GM18867 (cell line): ENCODE results near the gene ANKRD2.
"Not testable (repeated sequence)": the region's sequence is repeated elsewhere in the genome, so short reads cannot be mapped to it uniquely, and the experiment has no call there.

Source experiments
- ATAC-seq: cut with Tn5 transposase; IDR thresholded peaks from one replicate; pipeline ENCODE4 v1.9.1; 2021; ENCODE audit warnings: mild to moderate bottlenecking, moderate library complexity; ENCODE audit not compliant: unreplicated experiment

Gene ANKRD2

DNA sequence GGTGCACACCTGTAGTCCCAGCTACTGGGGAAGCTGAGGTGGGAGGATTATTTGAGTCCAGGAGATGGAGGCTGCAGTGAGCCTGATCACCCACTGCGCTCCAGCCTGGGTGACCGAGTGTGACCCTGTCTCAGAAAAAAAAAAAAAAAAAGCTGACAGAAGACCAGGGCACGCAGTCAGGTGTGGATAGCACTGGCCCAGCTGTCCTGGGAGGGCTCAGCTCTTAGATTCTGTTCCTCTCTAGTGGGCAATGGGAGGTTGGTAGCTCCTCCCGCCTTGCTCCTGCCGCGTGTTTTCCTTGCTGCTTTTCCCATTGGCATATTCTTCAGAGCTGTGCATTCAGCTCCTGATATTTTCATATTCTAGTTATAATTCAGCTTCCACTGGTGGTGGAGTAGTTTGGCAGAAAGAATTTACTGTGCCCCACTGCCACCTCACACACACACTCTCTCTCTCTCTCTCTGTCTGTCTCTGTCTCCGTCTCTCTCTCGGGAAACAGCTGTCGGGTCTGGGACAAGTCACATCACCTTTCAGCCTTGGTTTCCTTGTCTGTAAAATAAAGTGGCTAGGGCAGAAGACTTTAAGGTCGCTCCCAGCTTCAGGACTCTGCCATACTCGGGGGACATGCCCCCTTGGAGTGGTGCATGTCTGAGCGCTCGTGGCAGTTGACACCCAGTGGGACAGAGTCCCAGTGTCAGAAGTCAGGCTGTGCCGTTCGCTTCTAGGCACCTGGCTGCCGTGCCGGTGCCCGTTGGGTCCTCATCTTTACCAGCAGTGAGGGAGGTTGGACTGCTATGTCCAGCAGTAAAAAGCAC, 25.9 kb upstream of the ANKRD2 start:
- ATAC-seq, result no peak

DNA sequence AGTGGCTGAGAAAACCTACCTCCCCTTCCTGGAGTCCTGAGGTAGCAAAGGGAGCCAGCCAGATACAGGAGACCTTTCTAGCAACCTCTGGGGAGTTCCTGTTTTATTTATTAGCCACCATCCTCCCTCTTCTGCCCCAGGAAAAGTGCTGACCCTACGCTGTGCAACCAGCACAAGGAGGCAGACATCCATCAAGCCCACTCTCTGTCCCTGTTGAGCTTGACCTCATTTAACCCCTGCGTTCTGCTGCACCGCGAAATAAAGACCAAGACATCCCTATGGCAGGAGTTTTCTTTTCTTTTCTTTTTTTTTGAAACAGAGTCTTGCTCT, 25.3 kb upstream of the ANKRD2 start:
- no peak for ATAC-seq

DNA sequence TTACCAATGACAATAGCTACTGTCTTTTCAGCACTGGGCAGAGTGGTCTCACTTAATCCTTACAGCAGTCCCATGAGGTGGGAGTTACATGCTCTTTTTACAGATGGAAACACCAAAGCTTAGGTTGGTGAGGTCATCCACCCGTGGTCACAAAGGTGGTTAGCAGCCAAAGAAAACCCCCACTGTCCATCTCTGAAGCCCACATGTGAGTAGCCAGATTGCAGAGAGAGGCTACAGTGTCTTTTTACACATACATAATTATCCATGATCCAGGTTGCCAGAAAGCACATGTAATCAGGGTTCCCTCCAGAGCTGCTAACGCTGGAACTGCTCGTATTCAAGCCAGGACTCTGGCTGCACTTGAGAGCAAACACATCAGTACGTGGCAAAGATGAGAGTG, 24.6 kb upstream of the ANKRD2 start:
- ATAC-seq, result no peak

DNA sequence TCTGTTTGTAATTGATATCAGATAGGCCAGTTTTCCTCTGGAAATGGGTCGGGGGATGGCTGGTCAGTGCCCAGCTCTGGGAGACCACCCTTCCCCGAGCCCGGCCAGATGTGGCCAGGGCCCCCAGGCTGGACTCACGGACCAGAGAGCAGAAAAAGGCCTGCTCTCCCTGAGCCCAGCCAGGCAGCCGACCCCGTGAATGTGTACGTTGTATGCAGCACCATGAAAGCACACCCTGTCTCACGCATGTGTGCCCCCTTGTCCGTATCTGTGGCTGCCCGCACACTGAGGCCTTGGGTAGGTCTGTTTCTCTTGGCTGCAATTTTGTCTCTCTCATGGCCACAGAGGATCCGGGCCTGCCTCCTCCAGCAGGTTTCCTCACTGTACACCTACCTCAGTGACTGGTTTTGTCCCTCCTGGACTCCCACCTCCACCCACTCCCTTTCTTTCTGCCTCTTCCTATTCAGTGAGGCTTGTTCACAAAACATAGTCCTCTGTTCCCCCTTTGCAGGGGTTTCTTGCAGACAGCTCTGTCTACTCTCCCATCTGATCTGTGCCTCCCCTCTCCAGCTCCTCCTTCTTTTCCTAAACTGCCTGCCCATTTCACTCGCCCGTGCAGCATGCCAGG, 23.6 kb upstream of the ANKRD2 start:
- ATAC-seq, result no peak

DNA sequence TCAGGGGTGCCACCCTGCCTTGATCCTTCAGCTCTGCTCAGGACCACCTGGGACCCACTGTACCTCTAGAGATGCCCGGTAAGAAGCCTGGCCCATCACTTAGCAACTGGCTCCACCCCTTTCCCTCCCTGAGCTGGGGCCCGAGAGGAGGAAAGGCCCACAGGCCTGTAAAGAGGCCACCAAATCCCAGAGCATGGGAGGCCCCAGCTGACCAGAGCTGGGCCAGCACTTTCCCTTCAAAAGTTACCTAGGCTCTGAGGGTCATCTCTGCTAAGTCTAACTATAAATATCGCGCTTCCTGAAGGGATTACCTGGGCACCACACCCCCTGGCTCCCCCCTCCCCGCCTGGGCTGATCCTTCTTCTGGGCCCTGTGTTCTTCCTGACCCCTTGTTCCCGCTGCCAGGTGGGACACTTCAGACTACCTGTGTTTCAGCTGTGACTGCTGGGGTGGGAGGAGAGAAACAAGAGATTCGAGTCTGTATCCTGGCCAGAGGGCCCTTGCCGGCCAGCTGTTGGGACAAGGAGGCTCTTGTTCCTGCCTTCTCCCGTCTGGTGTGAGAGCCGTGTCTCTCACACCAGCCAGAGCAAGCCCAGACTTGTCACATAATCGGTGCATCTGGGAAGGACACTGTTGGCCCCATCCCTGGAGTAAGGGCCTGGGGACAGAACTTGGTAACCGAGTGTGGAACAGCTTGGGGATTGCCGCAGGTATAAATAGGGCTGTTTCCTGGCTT, 22.8 kb upstream of the ANKRD2 start:
- ATAC-seq, result no peak

DNA sequence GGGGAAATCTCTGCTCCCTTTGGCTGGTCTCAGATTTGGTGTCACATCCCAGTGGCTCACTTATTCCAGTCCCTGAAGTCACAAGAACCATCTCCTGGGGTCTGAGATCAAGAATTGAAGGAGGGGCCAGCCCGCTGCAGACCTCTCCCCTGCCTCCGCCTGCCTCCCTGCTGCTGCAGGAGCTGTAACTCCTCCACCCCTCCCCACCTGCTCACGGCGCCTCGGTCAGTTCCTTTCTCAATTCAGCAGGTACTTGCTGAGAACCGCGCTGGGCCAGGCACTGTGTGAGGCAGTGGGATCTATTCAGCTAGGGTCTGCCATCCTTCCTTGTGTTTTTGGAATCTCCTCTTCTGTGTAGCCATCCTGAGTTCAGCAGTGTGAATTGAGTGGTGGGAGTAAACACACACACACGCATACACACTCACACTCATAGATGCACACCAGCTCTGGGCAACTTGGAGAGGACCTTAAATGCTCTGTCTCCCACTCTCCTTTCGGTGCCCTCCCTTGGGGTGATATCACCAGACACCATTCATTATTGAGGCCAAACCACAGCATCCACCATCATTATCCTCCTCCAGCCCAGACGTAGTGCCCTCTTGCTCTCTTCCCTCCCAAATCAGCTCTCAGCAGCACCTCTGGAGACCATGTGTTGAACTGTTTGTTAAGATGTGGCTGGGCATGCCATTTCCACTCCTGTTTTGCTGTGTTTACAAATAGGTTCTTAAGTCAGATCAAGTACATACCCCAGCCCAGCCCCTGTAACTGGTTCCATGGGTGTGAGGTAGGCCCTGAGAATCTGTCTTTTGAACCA, 22.0 kb upstream of the ANKRD2 start:
- ATAC-seq, result no peak

DNA sequence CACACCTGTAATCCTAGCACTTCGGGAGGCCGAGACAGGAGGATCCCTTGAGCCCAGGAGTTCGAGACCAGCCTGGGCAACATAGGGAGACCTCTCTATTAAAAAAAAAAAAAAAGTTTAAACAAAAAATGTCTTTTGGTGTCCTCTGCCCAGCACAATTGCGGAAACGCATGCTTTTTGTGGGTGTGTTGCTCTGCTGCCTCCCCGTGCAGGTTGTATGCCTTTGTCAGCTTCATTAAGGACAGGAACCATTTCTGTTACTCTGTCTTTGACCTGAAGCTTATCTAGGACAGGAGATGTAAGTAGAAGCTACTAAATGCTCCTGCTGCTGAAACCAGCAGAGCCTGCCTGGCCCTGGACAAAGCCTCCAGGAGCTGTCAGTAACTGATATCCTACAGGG, 21.3 kb upstream of the ANKRD2 start:
- no peak for ATAC-seq

DNA sequence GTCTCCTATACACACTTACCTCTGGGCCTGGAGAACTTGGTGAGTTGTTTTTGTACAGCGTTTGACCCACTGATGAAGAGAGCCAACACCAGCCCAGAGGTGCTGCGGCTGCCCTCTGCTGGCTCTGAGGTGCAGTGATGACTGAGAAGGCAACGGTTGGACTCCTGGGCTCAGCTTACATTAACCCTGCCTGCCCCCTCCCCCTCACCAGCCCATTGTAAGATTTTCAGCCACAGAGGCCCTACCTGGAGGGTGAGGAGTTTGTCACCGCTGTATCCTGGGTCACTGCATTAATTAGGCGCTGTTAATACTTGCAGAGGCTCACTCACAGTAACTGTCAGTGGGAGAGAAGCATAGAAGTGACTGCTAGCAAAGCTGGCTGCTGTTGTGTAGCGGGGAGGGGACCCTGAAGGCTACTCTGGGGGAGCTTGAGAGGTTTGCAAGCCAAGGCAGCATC, 19.0 kb upstream of the ANKRD2 start:
- ATAC-seq, result peak; percentile 79

DNA sequence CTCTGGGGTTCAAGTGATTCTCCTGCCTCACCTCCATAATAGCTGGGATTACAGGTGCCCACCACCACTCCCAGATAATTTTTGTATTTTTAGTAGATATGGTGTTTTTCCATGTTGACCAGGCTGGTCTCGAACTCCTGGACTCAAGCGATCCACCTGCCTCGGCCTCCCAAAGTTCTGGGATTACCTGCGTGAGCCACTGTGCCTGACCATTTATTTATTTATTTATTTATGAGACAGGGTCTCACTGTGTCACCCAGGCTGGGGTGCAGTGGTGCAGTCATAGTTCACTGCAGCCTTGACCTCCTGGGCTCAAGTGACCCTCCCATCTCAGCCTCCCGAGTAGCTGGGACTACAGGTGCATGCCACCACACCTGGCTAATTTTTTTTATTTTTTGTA, 18.2 kb upstream of the ANKRD2 start:
- not testable (repeated sequence) for ATAC-seq

DNA sequence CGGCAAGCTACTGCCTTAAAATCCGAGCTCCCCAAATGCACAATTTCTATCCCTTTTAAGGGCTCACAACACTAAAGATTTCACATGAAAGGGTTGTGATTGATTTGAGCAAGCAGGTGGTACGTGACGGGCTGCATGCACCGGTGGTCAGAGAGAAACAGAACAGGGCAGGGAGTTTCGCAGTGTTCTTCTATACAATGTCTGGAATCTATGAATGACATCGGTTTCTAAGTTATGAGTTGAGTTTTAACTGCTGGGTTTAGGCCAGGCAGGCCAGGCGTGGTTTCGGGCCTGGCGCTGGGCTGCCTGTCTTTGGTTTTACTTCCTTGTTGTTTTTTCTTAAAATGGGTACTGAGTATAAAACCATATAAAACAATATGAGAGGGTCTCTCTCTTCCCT, 17.0 kb upstream of the ANKRD2 start:
- not testable (repeated sequence) for ATAC-seq

DNA sequence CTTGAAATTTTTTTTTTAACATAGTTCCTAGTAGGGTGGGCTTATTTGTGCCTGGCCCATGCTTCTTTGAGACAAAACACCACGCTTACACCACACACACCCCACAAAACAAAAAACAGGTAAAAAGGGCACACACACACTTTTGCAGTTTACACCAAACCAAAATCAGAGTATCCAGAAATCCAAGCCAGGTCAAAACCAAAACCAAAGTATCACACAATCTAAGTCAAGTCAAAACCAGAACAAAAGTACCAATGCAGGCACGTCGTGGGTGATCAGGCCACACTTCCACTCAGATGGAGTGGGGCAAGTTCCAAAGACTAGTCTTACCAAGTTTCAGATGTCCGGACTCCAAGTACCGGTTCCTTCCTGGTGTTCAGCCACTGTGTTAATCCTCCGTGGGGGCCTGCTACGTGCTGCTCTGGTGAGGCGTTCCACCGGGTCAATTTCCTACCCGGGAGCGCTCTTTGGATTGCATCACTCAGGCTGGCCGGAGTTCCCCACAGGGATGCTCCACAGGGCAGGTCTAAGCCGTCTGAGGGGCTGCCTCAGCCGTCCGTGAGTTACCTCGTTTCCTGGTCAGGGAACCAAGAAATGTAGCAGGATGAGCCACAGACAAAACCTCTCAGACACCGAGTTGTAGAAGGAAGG, 11.7 kb upstream of the ANKRD2 start:
- not testable (repeated sequence) for ATAC-seq

DNA sequence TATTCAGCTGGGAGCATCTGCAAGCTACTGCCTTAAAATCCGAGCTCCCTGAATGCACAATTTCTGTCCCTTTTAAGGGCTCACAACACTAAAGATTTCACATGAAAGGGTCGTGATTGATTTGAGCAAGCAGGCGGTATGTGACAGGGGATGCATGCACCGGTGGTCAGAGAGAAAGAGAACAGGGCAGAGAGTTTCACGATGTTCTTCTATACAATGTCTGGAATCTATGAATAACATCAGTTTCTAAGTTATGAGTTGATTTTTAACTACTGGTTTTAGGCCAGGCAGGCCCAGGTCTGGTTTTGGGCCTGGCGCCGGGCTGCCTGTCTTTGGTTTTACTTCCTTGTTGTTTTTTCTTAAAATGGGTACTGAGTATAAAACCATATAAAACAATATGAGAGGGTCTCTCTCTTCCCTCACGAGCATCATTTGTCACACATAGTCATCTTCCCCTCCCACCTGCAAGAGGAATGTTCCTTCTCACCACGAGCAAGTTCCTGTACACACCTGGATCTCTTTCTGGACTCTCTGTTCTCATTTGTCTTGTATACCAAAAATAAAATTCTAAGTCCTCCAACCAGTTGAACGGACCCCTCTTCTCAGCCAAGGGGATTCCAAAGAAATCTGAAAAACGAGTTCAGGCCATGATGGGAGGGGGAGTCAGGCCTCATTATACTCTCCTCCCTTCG, 11.0 kb upstream of the ANKRD2 start:
- ATAC-seq, result not testable (repeated sequence)

DNA sequence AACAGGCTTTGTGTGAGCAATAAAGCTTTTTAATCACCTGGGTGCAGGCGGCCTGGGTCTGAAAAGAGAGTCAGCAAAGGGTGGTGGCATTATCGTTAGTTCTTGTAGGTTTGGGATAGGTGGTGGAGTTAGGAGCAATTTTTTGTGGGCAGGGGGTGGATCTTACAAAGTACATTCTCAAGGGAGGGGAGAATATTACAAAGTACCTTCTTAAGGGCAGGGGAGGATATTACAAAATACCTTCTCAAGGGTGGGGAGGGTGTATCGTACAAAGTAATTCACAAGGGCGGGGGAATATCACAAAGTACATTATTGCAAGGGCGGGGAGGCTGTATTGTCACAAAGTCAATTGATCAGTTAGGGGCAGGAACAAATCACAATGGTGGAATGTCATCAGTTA, 10.2 kb upstream of the ANKRD2 start:
- ATAC-seq, result not testable (repeated sequence)

DNA sequence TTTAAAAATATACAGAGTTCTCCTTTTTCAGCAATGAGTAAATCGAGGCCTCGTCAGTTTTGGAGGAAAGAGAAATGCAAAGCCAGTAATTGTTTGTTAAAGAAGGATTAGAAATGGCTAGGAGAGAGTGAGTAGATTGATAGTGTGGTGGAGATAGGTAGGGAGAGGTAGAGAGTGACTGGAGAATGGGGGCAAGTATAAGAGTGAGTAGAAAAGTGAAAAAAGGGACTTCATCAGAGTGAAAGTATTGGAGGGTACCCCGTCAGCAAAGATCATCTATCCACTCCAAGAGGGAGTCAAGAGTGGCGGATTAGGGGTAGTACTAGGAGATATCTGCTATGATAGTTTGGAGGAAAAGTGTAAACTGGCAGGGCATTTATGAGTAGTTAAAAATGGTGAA, 9.2 kb upstream of the ANKRD2 start:
- no peak for ATAC-seq

DNA sequence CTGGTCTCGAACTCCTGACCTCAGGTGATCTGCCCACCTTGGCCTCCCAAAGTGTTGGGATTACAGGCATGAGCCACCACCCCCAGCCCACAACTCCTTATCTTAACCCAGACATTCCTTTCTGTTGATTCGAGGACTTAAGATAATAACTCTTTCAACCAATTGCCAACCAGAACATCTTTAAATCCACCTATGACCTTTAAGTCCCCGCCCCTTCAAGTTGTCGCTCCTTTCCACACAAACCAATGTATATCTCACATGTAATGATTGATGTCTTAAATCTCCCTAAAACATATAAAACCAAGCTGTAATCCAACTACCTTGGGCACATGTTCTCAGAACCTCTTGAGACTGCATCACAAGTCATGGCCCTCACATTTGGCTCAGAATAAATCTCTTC, 7.8 kb upstream of the ANKRD2 start:
- no peak for ATAC-seq

DNA sequence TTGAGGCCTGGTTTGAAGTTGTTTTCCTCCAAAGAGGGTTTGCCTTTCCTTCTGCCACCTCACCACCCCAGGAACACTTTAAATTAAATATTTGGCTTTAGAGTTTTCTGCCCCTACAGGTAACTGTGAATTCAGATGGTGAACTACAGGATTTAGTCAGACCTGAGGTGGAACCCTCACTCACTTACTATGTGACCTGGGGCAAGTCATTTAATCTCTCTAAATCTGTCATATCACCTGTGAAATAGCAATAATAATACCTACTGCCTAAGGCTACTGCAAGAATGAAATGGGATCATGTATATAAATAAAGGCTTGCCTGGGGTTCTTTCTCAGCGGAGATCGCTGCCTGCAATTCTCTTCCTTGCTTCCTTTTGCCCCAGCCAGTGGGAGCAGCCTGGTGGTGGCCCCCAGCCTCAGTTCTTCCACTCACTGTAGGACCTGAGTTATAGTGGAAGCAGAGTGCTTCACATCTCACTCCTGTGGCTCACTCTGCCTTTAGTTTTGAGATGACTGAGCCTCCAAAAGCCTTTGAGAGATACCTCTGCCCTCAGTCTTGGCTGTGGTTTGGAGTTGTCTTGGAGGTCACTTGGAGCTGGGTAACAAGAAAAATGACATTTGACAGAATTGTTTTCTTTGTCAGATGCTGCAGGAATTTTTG, 6.1 kb upstream of the ANKRD2 start:
- ATAC-seq, result no peak

DNA sequence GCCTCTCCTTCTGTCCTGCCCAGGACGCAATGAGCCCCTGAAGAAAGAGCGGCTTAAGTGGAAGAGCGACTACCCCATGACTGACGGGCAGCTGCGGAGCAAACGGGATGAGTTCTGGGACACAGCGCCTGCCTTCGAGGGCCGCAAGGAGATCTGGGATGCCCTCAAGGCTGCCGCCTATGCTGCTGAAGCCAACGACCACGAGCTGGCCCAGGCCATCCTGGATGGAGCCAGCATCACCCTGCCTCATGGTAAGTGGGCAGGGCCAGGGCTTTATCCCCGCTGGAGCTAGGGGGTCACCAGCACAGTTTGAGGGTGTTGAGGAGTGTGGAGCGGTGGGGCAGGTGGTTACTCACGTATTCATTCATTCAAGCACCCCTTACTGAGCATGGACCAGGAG, 4.7 kb upstream of the ANKRD2 start:
- ATAC-seq, result no peak

DNA sequence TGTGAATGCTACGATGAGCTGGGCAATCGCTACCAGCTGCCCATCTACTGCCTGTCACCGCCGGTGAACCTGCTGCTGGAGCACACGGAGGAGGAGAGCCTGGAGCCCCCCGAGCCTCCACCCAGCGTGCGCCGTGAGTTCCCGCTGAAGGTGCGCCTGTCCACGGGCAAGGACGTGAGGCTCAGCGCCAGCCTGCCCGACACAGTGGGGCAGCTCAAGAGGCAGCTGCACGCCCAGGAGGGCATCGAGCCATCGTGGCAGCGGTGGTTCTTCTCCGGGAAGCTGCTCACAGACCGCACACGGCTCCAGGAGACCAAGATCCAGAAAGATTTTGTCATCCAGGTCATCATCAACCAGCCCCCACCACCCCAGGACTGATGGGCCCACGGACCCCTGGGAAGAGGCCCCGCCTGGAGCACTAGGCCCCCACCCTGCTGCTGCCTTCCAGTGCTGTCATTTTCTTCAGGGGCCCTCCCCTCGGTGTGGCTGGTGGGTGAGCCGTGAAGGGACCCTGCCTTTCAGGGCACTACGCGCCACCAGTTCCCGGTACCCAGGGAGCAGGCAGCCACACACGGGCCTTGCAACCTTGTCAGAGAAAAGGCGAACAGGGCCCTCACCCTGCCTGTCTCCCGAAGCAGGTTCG, 2.3 kb upstream of the ANKRD2 start:
- no peak for ATAC-seq
